Suprapubic skin (tissue), 4 donors: Measurements from ENCODE around the gene AKAP8L. TPM values are rescaled to one million over a fixed set of nuclear protein-coding genes. Genes with fewer than 3 reads are reported as not detected.
A peak's percentile ranks its signal among the peaks of the same experiment; 100 is the strongest.

Experiments
- DNase-seq, 2 donors: peaks; one replicate each; pipeline ENCODE4 v3.0.0-alpha.2; 2019; ENCODE audit warnings: low spot score in 2 of 2
- H3K27ac ChIP-seq: fragments of 200-600 bp; sonication (generic); one replicate; pipeline ENCODE4 v1.5.1; 2019
- H3K27me3 ChIP-seq: fragments of 200-600 bp; sonication (generic); one replicate; pipeline ENCODE4 v1.5.1; 2019
- H3K36me3 ChIP-seq: fragments of 200-600 bp; sonication (generic); one replicate; pipeline ENCODE4 v1.5.1; 2019
- H3K4me1 ChIP-seq: fragments of 200-600 bp; sonication (generic); one replicate; pipeline ENCODE4 v1.5.1; 2019
- H3K4me3 ChIP-seq: fragments of 200-600 bp; sonication (generic); one replicate; pipeline ENCODE4 v1.5.1; 2019; ENCODE audit warnings: mild to moderate bottlenecking
- H3K9me3 ChIP-seq: fragments of 200-600 bp; sonication (generic); one replicate; pipeline ENCODE4 v1.5.1; 2019
- CTCF ChIP-seq, 2 donors: fragments of 200-600 bp in 1 of 2; fragments of 450-650 bp in 1 of 2; sonication (generic) in 1 of 2; IDR thresholded peaks; one replicate each; pipeline ENCODE4 v1.5.1; 2016 to 2019; ENCODE audit warnings: antibody characterized with exemption in 2 of 2, mild to moderate bottlenecking in 1 of 2, moderate library complexity in 1 of 2
- EP300 ChIP-seq: sonication (generic); formaldehyde crosslinking; IDR thresholded peaks from one replicate; pipeline ENCODE4 v1.6.1; 2017; ENCODE audit warnings: antibody characterized with exemption
- POLR2A ChIP-seq, 2 donors: fragments of 450-650 bp; IDR thresholded peaks; one replicate each; pipeline ENCODE4 v1.6.1; 2017; ENCODE audit warnings: antibody characterized with exemption in 2 of 2, mild to moderate bottlenecking in 2 of 2, moderate library complexity in 2 of 2
- POLR2AphosphoS5 ChIP-seq, 3 donors: sonication (generic); formaldehyde crosslinking; IDR thresholded peaks; one replicate each; pipeline ENCODE4 v1.6.1; 2017; ENCODE audit warnings: antibody characterized with exemption in 3 of 3
- WGBS: methylation state at CpG from one replicate; pipeline ENCODE4 v1.1.5; 2018; 5-methylcytosine and 5-hydroxymethylcytosine counted together
- total RNA-seq, 4 donors: library from RNA; depleted of rRNA; stranded (reverse); fragments of >200 nt; gene quantifications; one replicate each; pipeline ENCODE4 v1.1.0, GENCODE V29; 2016

The AKAP8L gene
- total RNA-seq, 4 donors from 2014 or later, result 97.5 to 259 (median 118) TPM

GRCh38 chr19:15390814-15391213 lies 28.0 kb downstream of the AKAP8L start:
- Histone ChIP-seq H3K27ac (no peak overlapping the region), H3K4me3 (no peak overlapping the region), H3K4me1 (peaks cover 3% of the 10 kb centered on the region), H3K36me3 (peaks cover 29% of the 10 kb centered on the region), H3K9me3 (no peaks in the 10 kb centered on the region), H3K27me3 (no peaks in the 10 kb centered on the region)
- 83% methylated on average over 2 of the region's 2 CpGs for WGBS
- DNase-seq, result no peak
- TF ChIP-seq POLR2AphosphoS5 (IDR thresholded peaks at IDR 0.05), result no peak
- no peak for TF ChIP-seq CTCF (IDR thresholded peaks at IDR 0.05)
- no peak for TF ChIP-seq POLR2A (IDR thresholded peaks at IDR 0.05)
- TF ChIP-seq EP300, result no peak

GRCh38 chr19:15381864-15382263 lies 36.9 kb downstream of the AKAP8L start:
- Histone ChIP-seq H3K4me3 (no peak overlapping the region), H3K36me3 (peaks cover 3% of the 10 kb centered on the region), H3K9me3 (no peaks in the 10 kb centered on the region), H3K27ac (no peak overlapping the region), H3K27me3 (no peaks in the 10 kb centered on the region), H3K4me1 (peaks cover 29% of the 10 kb centered on the region)
- DNase-seq, result no peak
- TF ChIP-seq POLR2AphosphoS5 (IDR thresholded peaks at IDR 0.05), result no peak
- TF ChIP-seq POLR2A (IDR thresholded peaks at IDR 0.05), result no peak
- TF ChIP-seq CTCF (IDR thresholded peaks at IDR 0.05), result no peak
- no peak for TF ChIP-seq EP300
- 84% methylated on average over 6 of the region's 6 CpGs for WGBS

GRCh38 chr19:15381429-15381828 lies 37.4 kb downstream of the AKAP8L start:
- TF ChIP-seq CTCF (IDR thresholded peaks at IDR 0.05) (no peak), EP300 (no peak), POLR2A (IDR thresholded peaks at IDR 0.05) (no peak), POLR2AphosphoS5 (IDR thresholded peaks at IDR 0.05) (no peak)
- Histone ChIP-seq H3K27ac (no peak overlapping the region), H3K4me3 (no peak overlapping the region), H3K36me3 (peaks cover 3% of the 10 kb centered on the region), H3K27me3 (no peaks in the 10 kb centered on the region), H3K9me3 (no peaks in the 10 kb centered on the region), H3K4me1 (peaks cover 33% of the 10 kb centered on the region)
- no peak for DNase-seq
- 70% methylated on average over 2 of the region's 2 CpGs for WGBS

- H3K27ac ChIP-seq, result peak overlapping the region; percentile 92
- H3K4me3 ChIP-seq, result peak overlapping the region; percentile 65
- TF ChIP-seq CTCF (IDR thresholded peaks at IDR 0.05) (no peak), EP300 (no peak), POLR2A (IDR thresholded peaks at IDR 0.05) (no peak), POLR2AphosphoS5 (IDR thresholded peaks at IDR 0.05) (no peak)
- WGBS, result 0% methylated on average over 10 of the region's 56 CpGs
- peaks cover 45% of the 10 kb centered on the region for H3K4me1 ChIP-seq
- H3K36me3 ChIP-seq, result no peaks in the 10 kb centered on the region
- H3K9me3 ChIP-seq, result no peaks in the 10 kb centered on the region
- H3K27me3 ChIP-seq, result no peaks in the 10 kb centered on the region
- DNase-seq, result no peak
Measured at GRCh38 chr19:15379999-15380647, 38.7 kb downstream of the AKAP8L start.

GRCh38 chr19:15379083-15379998 lies 39.4 kb downstream of the AKAP8L start, which contains the start of gene AKAP8:
TSS of gene AKAP8 (minus strand) at chr19:15379787. CDS start at chr19:15379731, 56 bp downstream.
- Histone ChIP-seq H3K36me3 (peaks cover 6% of the 10 kb centered on the region), H3K4me3 (peak within 1 kb of the TSS; percentile 65), H3K4me1 (peaks cover 53% of the 10 kb centered on the region), H3K9me3 (no peaks in the 10 kb centered on the region), H3K27me3 (no peaks in the 10 kb centered on the region), H3K27ac (peak within 1 kb of the TSS; percentile 92)
- peak; percentile 98 to 99 for DNase-seq
- no peak for TF ChIP-seq CTCF (IDR thresholded peaks at IDR 0.05)
- TF ChIP-seq POLR2A (IDR thresholded peaks at IDR 0.05), result peak; percentile 73 to 81
- peak; percentile 16 to 96 (median 91) for TF ChIP-seq POLR2AphosphoS5 (IDR thresholded peaks at IDR 0.05)
- under 1% methylated on average over 26 of the region's 111 CpGs for WGBS
